ENCODE measurements around the gene ERAL1.

The ERAL1 gene

GRCh38 chr17:28842282-28843012 lies 12.4 kb upstream of the ERAL1 start, which contains the start of gene FAM222B:
TSS of gene FAM222B (minus strand) at chr17:28842790. CDS start at chr17:28766667, 76,123 bp downstream.
- TF ChIP-seq TAF1 (IDR thresholded peaks at IDR 0.05; ENCODE audit: borderline replicate concordance, insufficient read depth, low read length): 0 out of 2 replicates have a peak, but pooled peaks have one; percentile 48
- TF ChIP-seq SIN3A (IDR thresholded peaks at IDR 0.05; ENCODE audit: borderline replicate concordance, insufficient read depth, low read length): 0 out of 2 replicates have a peak, but pooled peaks have one; percentile 9
- no peak for TF ChIP-seq FOXP2 (optimal IDR thresholded peaks at IDR 0.05; ENCODE audit: borderline replicate concordance, extremely low read depth, extremely low read length, insufficient read depth)
- no peak for TF ChIP-seq REST (IDR thresholded peaks at IDR 0.05; ENCODE audit: insufficient read depth in 1 of 2, low read depth in 2 of 2, low read length in 2 of 2)
- peak; percentile 67; the same call in 1 of the 2 replicates for TF ChIP-seq POLR2AphosphoS5 (IDR thresholded peaks at IDR 0.05; ENCODE audit: low read depth, low read length)

DNA sequence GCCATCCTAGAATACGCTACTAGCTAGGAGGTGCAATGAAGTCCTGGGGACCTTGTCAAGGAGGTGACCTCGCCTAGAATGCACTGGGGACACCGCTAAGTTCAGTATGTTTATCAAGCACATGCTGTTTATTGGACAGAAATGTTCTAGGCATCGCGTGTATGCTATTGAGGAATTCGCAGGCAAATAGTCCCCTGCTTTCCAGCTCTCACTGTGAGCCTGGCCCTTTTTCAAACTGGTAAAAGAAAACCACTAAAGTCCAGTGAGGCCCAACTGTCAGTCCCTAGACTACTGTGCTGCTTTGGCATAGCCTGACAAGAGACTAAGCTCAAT lies 11.0 kb upstream of the ERAL1 start:
- TF ChIP-seq REST (IDR thresholded peaks at IDR 0.05; ENCODE audit: insufficient read depth in 1 of 2, low read depth in 2 of 2, low read length in 2 of 2) (no peak), TAF1 (IDR thresholded peaks at IDR 0.05; ENCODE audit: borderline replicate concordance, insufficient read depth, low read length) (no peak), POLR2AphosphoS5 (IDR thresholded peaks at IDR 0.05; ENCODE audit: low read depth, low read length) (no peak), SIN3A (IDR thresholded peaks at IDR 0.05; ENCODE audit: borderline replicate concordance, insufficient read depth, low read length) (no peak), FOXP2 (optimal IDR thresholded peaks at IDR 0.05; ENCODE audit: borderline replicate concordance, extremely low read depth, extremely low read length, insufficient read depth) (no peak)

DNA sequence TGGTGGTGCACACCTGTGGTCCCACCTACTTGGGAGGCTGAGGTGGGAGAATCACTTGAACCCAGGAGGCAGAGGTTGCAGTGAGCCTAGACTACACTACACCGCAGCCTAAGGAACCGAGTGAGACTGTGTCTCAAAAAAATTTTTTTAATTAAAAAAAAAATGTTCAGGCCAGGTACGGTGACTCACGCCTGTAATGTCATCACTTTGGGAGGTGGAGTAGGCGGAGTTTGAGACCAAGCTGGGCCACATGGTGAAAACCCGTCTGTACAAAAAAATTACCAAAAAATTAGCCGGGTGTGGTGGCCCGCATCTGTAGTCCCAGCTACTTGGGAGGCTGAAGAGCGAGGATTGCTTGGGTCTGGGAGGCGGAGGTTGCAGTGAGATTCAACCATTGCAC lies 8.6 kb upstream of the ERAL1 start:
- TF ChIP-seq FOXP2 (optimal IDR thresholded peaks at IDR 0.05; ENCODE audit: borderline replicate concordance, extremely low read depth, extremely low read length, insufficient read depth) (no peak), SIN3A (IDR thresholded peaks at IDR 0.05; ENCODE audit: borderline replicate concordance, insufficient read depth, low read length) (no peak), TAF1 (IDR thresholded peaks at IDR 0.05; ENCODE audit: borderline replicate concordance, insufficient read depth, low read length) (no peak)

DNA sequence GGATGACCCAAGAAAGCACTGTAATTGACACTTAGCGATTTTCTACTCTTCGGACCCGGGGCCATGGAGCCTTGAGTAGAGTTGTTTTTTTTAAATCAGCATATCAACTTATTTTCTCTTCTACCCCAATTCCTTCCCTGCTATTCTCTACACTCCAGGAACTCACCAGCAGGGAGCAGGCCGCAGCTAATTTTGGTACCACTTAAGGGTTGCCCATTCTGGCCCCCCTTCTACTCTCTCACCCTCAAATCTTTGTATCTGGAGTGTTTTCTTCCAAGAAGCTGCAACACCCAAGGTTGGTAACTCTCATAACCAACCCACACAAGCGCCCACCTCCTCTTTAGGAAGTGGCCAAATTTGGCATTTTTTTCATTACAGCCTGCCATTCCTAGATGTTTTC lies 5.5 kb upstream of the ERAL1 start:
- no peak for TF ChIP-seq TAF1 (IDR thresholded peaks at IDR 0.05; ENCODE audit: borderline replicate concordance, insufficient read depth, low read length)
- TF ChIP-seq SIN3A (IDR thresholded peaks at IDR 0.05; ENCODE audit: borderline replicate concordance, insufficient read depth, low read length): no peak
- no peak for TF ChIP-seq REST (IDR thresholded peaks at IDR 0.05; ENCODE audit: insufficient read depth in 1 of 2, low read depth in 2 of 2, low read length in 2 of 2)
- no peak for TF ChIP-seq FOXP2 (optimal IDR thresholded peaks at IDR 0.05; ENCODE audit: borderline replicate concordance, extremely low read depth, extremely low read length, insufficient read depth)
- no peak for TF ChIP-seq POLR2AphosphoS5 (IDR thresholded peaks at IDR 0.05; ENCODE audit: low read depth, low read length)

DNA sequence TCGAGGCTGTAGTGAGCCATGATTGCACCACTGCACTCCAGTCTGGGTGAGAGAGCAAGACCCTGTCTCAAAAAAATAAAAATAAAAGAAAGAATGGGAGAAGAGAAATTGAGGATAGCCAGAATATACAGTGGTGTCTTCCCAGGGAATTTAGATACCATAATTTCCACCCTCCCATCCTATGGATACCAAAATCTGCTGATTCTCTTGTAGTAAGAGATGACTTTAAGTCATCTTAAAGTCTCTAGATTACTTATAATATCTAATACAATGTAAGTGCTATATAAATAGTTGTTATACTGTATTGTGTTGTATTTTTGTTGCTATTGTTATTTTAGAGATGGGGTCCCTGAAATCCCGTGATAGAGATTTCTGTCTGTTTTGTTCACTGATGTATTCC lies 1.5 kb upstream of the ERAL1 start:
- TF ChIP-seq TAF1 (IDR thresholded peaks at IDR 0.05; ENCODE audit: borderline replicate concordance, insufficient read depth, low read length): no peak
- TF ChIP-seq POLR2AphosphoS5 (IDR thresholded peaks at IDR 0.05; ENCODE audit: low read depth, low read length): no peak
- no peak for TF ChIP-seq REST (IDR thresholded peaks at IDR 0.05; ENCODE audit: insufficient read depth in 1 of 2, low read depth in 2 of 2, low read length in 2 of 2)
- TF ChIP-seq FOXP2 (optimal IDR thresholded peaks at IDR 0.05; ENCODE audit: borderline replicate concordance, extremely low read depth, extremely low read length, insufficient read depth): no peak
- TF ChIP-seq SIN3A (IDR thresholded peaks at IDR 0.05; ENCODE audit: borderline replicate concordance, insufficient read depth, low read length): no peak
